Skeletal muscle tissue (tissue), 4 donors: ENCODE results near the gene NDEL1. TPM values are rescaled to one million over a fixed set of nuclear protein-coding genes. Genes with fewer than 3 reads are reported as not detected.

Experiments used
- H3K27ac ChIP-seq: one replicate; pipeline ENCODE4 v1.7.0; 2013; ENCODE audit warnings: mild to moderate bottlenecking, low read depth, low read length, inconsistent platforms
- H3K27me3 ChIP-seq, 3 donors: one replicate each; pipeline ENCODE4 v1.7.0; 2013; ENCODE audit warnings: low read length in 3 of 3; ENCODE audit not compliant: control insufficient read depth in 3 of 3, insufficient read depth in 3 of 3
- H3K36me3 ChIP-seq, 3 donors: one replicate each; pipeline ENCODE4 v1.7.0; 2013; ENCODE audit warnings: low read length in 3 of 3; ENCODE audit not compliant: control insufficient read depth in 3 of 3, insufficient read depth in 3 of 3
- H3K4me1 ChIP-seq, 3 donors: one replicate each; pipeline ENCODE4 v1.7.0; 2013; ENCODE audit warnings: low read length in 3 of 3, mild to moderate bottlenecking in 3 of 3; ENCODE audit not compliant: control insufficient read depth in 3 of 3, insufficient read depth in 3 of 3
- H3K4me3 ChIP-seq, 3 donors: one replicate each; pipeline ENCODE4 v1.7.0; 2013; ENCODE audit warnings: low read length in 3 of 3
- H3K9ac ChIP-seq, 3 donors: one replicate each; pipeline ENCODE4 v1.7.0; 2013; ENCODE audit warnings: low read length in 3 of 3, mild to moderate bottlenecking in 3 of 3, moderate library complexity in 2 of 3, low read depth in 1 of 3
- H3K9me3 ChIP-seq, 3 donors: one replicate each; pipeline ENCODE4 v1.7.0; 2013; ENCODE audit warnings: low read length in 3 of 3; ENCODE audit not compliant: control insufficient read depth in 3 of 3
- total RNA-seq: library from RNA; depleted of rRNA; stranded (reverse); fragments of >200 nt; gene quantifications from one replicate; pipeline ENCODE4 v1.2.3, GENCODE V29; 2014
- donor health status: Osteomylitis.

Gene NDEL1
- total RNA-seq, 1 donor from 2014 or later = 32.4 TPM

- H3K4me3 ChIP-seq = no peak overlapping the region
- peaks cover 43 to 58% (median 52%) of the 10 kb centered on the region in 3 donors for H3K36me3 ChIP-seq
- no peak overlapping the region for H3K9ac ChIP-seq
- no peaks in the 10 kb centered on the region for H3K27me3 ChIP-seq
- peaks cover 27 to 38% (median 30%) of the 10 kb centered on the region in 3 donors for H3K4me1 ChIP-seq
- no peaks in the 10 kb centered on the region for H3K9me3 ChIP-seq
- H3K27ac ChIP-seq = no peak overlapping the region
Measured at GRCh38 chr17:8465356-8465755, 29.7 kb downstream of the NDEL1 start.

GRCh38 chr17:8465759-8466158 lies 30.1 kb downstream of the NDEL1 start:
- H3K36me3 ChIP-seq = peaks cover 39 to 54% (median 48%) of the 10 kb centered on the region in 3 donors
- no peaks in the 10 kb centered on the region for H3K9me3 ChIP-seq
- no peak overlapping the region for H3K4me3 ChIP-seq
- H3K4me1 ChIP-seq = peaks cover 31 to 42% (median 34%) of the 10 kb centered on the region in 3 donors
- no peaks in the 10 kb centered on the region for H3K27me3 ChIP-seq
- no peak overlapping the region for H3K27ac ChIP-seq
- no peak overlapping the region for H3K9ac ChIP-seq

- Histone ChIP-seq H3K27ac (no peak overlapping the region), H3K36me3 (peaks cover 37 to 51% (median 46%) of the 10 kb centered on the region in 3 donors), H3K27me3 (no peaks in the 10 kb centered on the region), H3K9me3 (no peaks in the 10 kb centered on the region), H3K9ac (no peak overlapping the region), H3K4me3 (no peak overlapping the region), H3K4me1 (peaks cover 33 to 44% (median 35%) of the 10 kb centered on the region in 3 donors)
Measured at GRCh38 chr17:8466456-8466855, 30.8 kb downstream of the NDEL1 start.

GRCh38 chr17:8466873-8467272 lies 31.2 kb downstream of the NDEL1 start:
- peaks cover 35 to 52% (median 43%) of the 10 kb centered on the region in 3 donors for H3K36me3 ChIP-seq

GRCh38 chr17:8467527-8467926 lies 31.8 kb downstream of the NDEL1 start:
- peak overlapping the region in 1 of 3 donors; percentile 16 for H3K9ac ChIP-seq
- no peaks in the 10 kb centered on the region for H3K27me3 ChIP-seq
- peaks cover 34 to 49% (median 37%) of the 10 kb centered on the region in 3 donors for H3K36me3 ChIP-seq
- H3K4me3 ChIP-seq = no peak overlapping the region
- H3K27ac ChIP-seq = peak overlapping the region; percentile 40
- H3K9me3 ChIP-seq = no peaks in the 10 kb centered on the region
- H3K4me1 ChIP-seq = peaks cover 33 to 44% (median 35%) of the 10 kb centered on the region in 3 donors

More at GRCh38 chr17:8466873-8467272, 31.2 kb downstream of the NDEL1 start:
- no peak overlapping the region for H3K4me3 ChIP-seq
- H3K27ac ChIP-seq = no peak overlapping the region
- no peak overlapping the region for H3K9ac ChIP-seq
- no peaks in the 10 kb centered on the region for H3K27me3 ChIP-seq
- no peaks in the 10 kb centered on the region for H3K9me3 ChIP-seq
- peaks cover 33 to 44% (median 35%) of the 10 kb centered on the region in 3 donors for H3K4me1 ChIP-seq

GRCh38 chr17:8468127-8468526 lies 32.4 kb downstream of the NDEL1 start:
- Histone ChIP-seq H3K36me3 (peaks cover 32 to 44% (median 36%) of the 10 kb centered on the region in 3 donors), H3K9ac (no peak overlapping the region), H3K27ac (peak overlapping the region; percentile 40), H3K27me3 (no peaks in the 10 kb centered on the region), H3K4me3 (no peak overlapping the region), H3K9me3 (no peaks in the 10 kb centered on the region), H3K4me1 (peaks cover 33 to 44% (median 33%) of the 10 kb centered on the region in 3 donors)

- peaks cover 33 to 43% (median 39%) of the 10 kb centered on the region in 3 donors for H3K36me3 ChIP-seq
- no peaks in the 10 kb centered on the region for H3K27me3 ChIP-seq
- no peaks in the 10 kb centered on the region for H3K9me3 ChIP-seq
- peaks cover 33 to 38% (median 33%) of the 10 kb centered on the region in 3 donors for H3K4me1 ChIP-seq
- H3K9ac ChIP-seq = no peak overlapping the region
- H3K27ac ChIP-seq = no peak overlapping the region
- no peak overlapping the region for H3K4me3 ChIP-seq
Measured at GRCh38 chr17:8468980-8469379, 33.3 kb downstream of the NDEL1 start.

- H3K4me1 ChIP-seq = peaks cover 27 to 32% (median 28%) of the 10 kb centered on the region in 3 donors
- no peak overlapping the region for H3K27ac ChIP-seq
- H3K27me3 ChIP-seq = no peaks in the 10 kb centered on the region
- no peak overlapping the region for H3K4me3 ChIP-seq
- peaks cover 37 to 44% (median 39%) of the 10 kb centered on the region in 3 donors for H3K36me3 ChIP-seq
- no peaks in the 10 kb centered on the region for H3K9me3 ChIP-seq
- peak overlapping the region in 1 of 3 donors; percentile 69 for H3K9ac ChIP-seq
Measured at GRCh38 chr17:8469964-8470363, 34.3 kb downstream of the NDEL1 start.

GRCh38 chr17:8470447-8471047 lies 34.9 kb downstream of the NDEL1 start:
- no peaks in the 10 kb centered on the region for H3K27me3 ChIP-seq
- peaks cover 21 to 26% (median 23%) of the 10 kb centered on the region in 3 donors for H3K4me1 ChIP-seq
- peaks cover 42 to 48% (median 45%) of the 10 kb centered on the region in 3 donors for H3K36me3 ChIP-seq
- H3K27ac ChIP-seq = peak overlapping the region; percentile 44
- H3K9me3 ChIP-seq = no peaks in the 10 kb centered on the region
- peak overlapping the region in 2 of 3 donors; percentile 27 to 69 for H3K9ac ChIP-seq
- peak overlapping the region; percentile 43 to 54 (median 49) for H3K4me3 ChIP-seq

- no peak overlapping the region for H3K9ac ChIP-seq
- no peaks in the 10 kb centered on the region for H3K9me3 ChIP-seq
- peaks cover 45 to 52% (median 50%) of the 10 kb centered on the region in 3 donors for H3K36me3 ChIP-seq
- H3K4me3 ChIP-seq = no peak overlapping the region
- H3K4me1 ChIP-seq = peaks cover 15 to 21% (median 18%) of the 10 kb centered on the region in 3 donors
- no peaks in the 10 kb centered on the region for H3K27me3 ChIP-seq
- no peak overlapping the region for H3K27ac ChIP-seq
Measured at GRCh38 chr17:8472663-8473062, 37.0 kb downstream of the NDEL1 start.
